Medulla oblongata (tissue), 1 donor: ENCODE results near the gene TMEM209.
"Not testable (repeated sequence)": the region's sequence is repeated elsewhere in the genome, so short reads cannot be mapped to it uniquely, and the experiment has no call there.

ENCODE experiments used
- DNase-seq: peaks from one replicate; pipeline ENCODE4 v3.0.0-alpha.2; 2015; ENCODE audit errors: extremely low spot score

TMEM209 gene

GRCh38 chr7:130127404-130127803, 77.8 kb downstream of the TMEM209 start:
- DNase-seq, result no peak

GRCh38 chr7:130126840-130127239, 78.4 kb downstream of the TMEM209 start:
- DNase-seq, result not testable (repeated sequence)

DNA sequence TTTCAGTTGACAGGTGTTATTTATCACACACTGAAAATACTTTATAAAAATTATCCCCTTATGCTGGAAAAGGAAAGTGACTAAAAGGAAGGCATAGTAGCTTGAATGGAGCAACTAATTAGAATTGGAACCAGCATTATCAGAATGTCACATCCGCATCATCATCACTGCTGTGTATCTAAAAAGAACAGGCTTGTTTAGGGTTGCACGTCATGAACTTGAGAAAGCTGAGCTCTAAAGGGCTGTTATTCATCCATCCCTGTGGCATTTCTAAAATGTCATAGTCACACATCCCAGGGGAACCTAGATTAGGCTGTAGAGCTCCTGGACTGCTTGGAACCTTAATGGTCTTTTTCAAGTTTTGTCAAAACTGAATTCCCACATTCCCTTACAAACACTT, 80.5 kb downstream of the TMEM209 start:
- no peak for DNase-seq

GRCh38 chr7:130123501-130123900, 81.7 kb downstream of the TMEM209 start:
- no peak for DNase-seq

- no peak for DNase-seq
Observed at GRCh38 chr7:130118801-130119200, 86.4 kb downstream of the TMEM209 start.

- DNase-seq, result no peak
Observed at GRCh38 chr7:130118294-130118693, 86.9 kb downstream of the TMEM209 start.

DNA sequence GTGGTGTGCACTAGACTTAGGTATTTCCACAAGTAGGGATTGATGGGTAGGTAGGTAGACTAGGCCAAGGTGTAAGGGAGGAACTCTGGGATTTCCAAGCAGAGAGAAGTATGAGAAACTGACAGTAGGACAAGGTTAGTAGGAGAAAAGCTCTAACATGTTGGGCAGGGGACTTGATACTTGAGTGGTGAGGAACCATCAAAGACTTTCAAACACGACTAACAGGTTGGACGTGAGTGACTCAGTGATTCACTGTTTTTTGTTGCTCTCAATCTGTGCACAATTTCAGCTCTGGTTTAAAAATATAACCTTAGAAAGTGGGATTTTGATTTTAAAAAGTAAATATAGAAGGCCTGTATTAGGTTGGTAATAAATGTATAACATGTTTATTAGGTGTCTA, 90.4 kb downstream of the TMEM209 start:
- DNase-seq, result no peak
